GM13976 (cell line): ENCODE data around the gene UQCRQ.

Experiments
- DNase-seq: peaks from one replicate; pipeline ENCODE4 v3.0.0; 2012; ENCODE audit warnings: low spot score
- CTCF ChIP-seq: IDR thresholded peaks from 2 replicates; pipeline ENCODE4 v1.5.1; 2012; ENCODE audit warnings: borderline replicate concordance, mild to moderate bottlenecking; ENCODE audit not compliant: insufficient read depth; ENCODE audit errors: extremely low read depth, missing control alignments, control extremely low read depth
- in situ Hi-C: fragments of 300-500 bp; cut with MboI; formaldehyde crosslinking; loops from one replicate; pipeline ENCODE4 v1.12.0; 2022; ENCODE audit warnings: low sequenced_read_pairs, mixed read lengths, inconsistent platforms; ENCODE audit not compliant: unreplicated experiment

UQCRQ gene

GRCh38 chr5:132873119-132873929 is 6.9 kb downstream of the UQCRQ start, which contains the start of gene LEAP2:
Gene LEAP2 (plus strand): TSS chr5:132873668. CDS start chr5:132873695, 27 bp downstream.
- no peak for TF ChIP-seq CTCF
- DNase-seq, result no peak
- in situ Hi-C loops, result no loop called here

- in situ Hi-C loops, result no loop called here
- no peak for TF ChIP-seq CTCF
- no peak for DNase-seq
Observed at GRCh38 chr5:132873930-132874271, 7.5 kb downstream of the UQCRQ start.

GRCh38 chr5:132876020-132876759 is 9.7 kb downstream of the UQCRQ start:
- DNase-seq, result no peak
- TF ChIP-seq CTCF, result no peak
- in situ Hi-C loops, result no loop called here

- no peak for DNase-seq
- no peak for TF ChIP-seq CTCF
- in situ Hi-C loops, result no loop called here
Observed at GRCh38 chr5:132877466-132877865, 11.0 kb downstream of the UQCRQ start.

- in situ Hi-C loops, result no loop called here
- no peak for DNase-seq
- TF ChIP-seq CTCF, result no peak
Observed at GRCh38 chr5:132877938-132878337, 11.5 kb downstream of the UQCRQ start.

- peak; percentile 43 for DNase-seq
- in situ Hi-C loops, result no loop called here
- TF ChIP-seq CTCF, result peak; percentile 53
Observed at GRCh38 chr5:132883261-132883834, 16.9 kb downstream of the UQCRQ start.
